ENCODE measurements around the gene DTD2. TPM values are rescaled to one million over a fixed set of nuclear protein-coding genes. Genes with fewer than 3 reads are reported as not detected.
A peak's percentile ranks its signal among the peaks of the same experiment; 100 is the strongest.

DTD2 gene
- total RNA-seq, 1 experiment from 2014 or later, result 25.3 TPM

DNA sequence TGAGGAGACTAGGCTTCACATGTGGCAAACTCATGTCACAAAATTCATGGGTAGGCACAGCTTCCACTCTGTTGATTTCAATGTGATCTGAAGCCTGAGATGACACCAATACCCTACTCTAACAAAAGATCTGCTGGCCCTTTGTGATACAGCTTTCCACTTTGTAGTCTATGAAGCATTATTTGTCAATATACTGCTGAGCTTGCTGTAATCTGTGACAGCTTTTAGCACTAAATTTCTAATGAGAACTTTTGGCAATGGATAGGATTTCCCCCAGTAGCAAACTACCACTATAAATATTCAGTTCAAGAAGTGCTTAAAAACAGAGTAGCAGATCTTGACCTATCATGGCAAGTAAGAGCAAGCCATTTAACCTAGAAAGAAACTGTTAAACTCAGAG lies 31.4 kb downstream of the DTD2 start:
- Histone ChIP-seq H3K4me1 (ENCODE audit: insufficient read depth, low read length, poor library complexity, severe bottlenecking) (no peaks in the 10 kb centered on the region), H3K36me3 (ENCODE audit: insufficient read depth, low read length, poor library complexity, severe bottlenecking) (no peaks in the 10 kb centered on the region), H3K9me3 (ENCODE audit: low read depth, low read length, poor library complexity, severe bottlenecking) (no peaks in the 10 kb centered on the region), H3K4me3 (ENCODE audit: low read depth, low read length, poor library complexity, severe bottlenecking) (no peak overlapping the region), H3K27me3 (replicated peaks; ENCODE audit: insufficient read depth, low read depth, low read length, poor library complexity) (no peaks in the 10 kb centered on the region), H3K27ac (ENCODE audit: low read depth, low read length, poor library complexity, severe bottlenecking) (no peak overlapping the region)
- no peak for TF ChIP-seq EZH2 (IDR thresholded peaks at IDR 0.05; ENCODE audit: borderline replicate concordance, low read depth, low read length, poor library complexity, severe bottlenecking)
- TF ChIP-seq, protein P1, sequence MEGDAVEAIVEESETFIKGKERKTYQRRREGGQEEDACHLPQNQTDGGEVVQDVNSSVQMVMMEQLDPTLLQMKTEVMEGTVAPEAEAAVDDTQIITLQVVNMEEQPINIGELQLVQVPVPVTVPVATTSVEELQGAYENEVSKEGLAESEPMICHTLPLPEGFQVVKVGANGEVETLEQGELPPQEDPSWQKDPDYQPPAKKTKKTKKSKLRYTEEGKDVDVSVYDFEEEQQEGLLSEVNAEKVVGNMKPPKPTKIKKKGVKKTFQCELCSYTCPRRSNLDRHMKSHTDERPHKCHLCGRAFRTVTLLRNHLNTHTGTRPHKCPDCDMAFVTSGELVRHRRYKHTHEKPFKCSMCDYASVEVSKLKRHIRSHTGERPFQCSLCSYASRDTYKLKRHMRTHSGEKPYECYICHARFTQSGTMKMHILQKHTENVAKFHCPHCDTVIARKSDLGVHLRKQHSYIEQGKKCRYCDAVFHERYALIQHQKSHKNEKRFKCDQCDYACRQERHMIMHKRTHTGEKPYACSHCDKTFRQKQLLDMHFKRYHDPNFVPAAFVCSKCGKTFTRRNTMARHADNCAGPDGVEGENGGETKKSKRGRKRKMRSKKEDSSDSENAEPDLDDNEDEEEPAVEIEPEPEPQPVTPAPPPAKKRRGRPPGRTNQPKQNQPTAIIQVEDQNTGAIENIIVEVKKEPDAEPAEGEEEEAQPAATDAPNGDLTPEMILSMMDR (conservative IDR thresholded peaks at IDR 0.05; ENCODE audit: low read depth, low read length), result no peak
- intact Hi-C loops (cut with micrococcal nuclease; ENCODE audit: unreplicated experiment), result no loop called here
- DNase-seq (ENCODE audit: low spot score), result no peak
- CTCF ChIA-PET, result no interaction called here
- no TSS peak for BruUV-seq (replicated peaks)
- POLR2A ChIA-PET (ENCODE audit: low non-redundant PET), result no interaction called here

DNA sequence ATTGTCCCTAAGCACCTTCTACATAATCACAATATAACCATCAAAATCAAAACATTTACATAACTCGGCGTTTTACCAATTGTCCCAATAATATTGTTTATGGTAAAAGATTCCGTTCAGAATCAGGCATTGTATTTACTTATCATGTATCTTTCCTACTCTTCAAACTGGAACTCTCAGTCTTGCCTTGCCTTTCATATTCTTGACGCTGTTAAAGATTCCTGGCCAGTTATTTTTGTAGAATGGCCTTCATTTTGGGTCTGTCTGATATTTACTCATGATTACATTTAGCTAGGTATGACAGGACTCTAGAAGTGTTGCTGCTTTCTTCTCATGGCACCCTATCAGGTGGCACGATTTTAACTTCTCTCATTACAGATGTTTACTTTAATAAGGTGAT lies 36.1 kb downstream of the DTD2 start:
- CTCF ChIA-PET, result interaction anchor here (1.1 kb wide), 1 partner anchor 833 kb away, joined by 3 read pairs; no protein-coding TSS in a partner anchor
- peaks cover 7% of the 10 kb centered on the region for H3K4me1 ChIP-seq (ENCODE audit: insufficient read depth, low read length, poor library complexity, severe bottlenecking)
- intact Hi-C loops (cut with micrococcal nuclease; ENCODE audit: unreplicated experiment), result no loop called here
- no peaks in the 10 kb centered on the region for H3K9me3 ChIP-seq (ENCODE audit: low read depth, low read length, poor library complexity, severe bottlenecking)
- H3K36me3 ChIP-seq (ENCODE audit: insufficient read depth, low read length, poor library complexity, severe bottlenecking), result no peaks in the 10 kb centered on the region
- TF ChIP-seq, protein P1 (conservative IDR thresholded peaks at IDR 0.05; ENCODE audit: low read depth, low read length), result no peak
- no peak for TF ChIP-seq EZH2 (IDR thresholded peaks at IDR 0.05; ENCODE audit: borderline replicate concordance, low read depth, low read length, poor library complexity, severe bottlenecking)
- DNase-seq (ENCODE audit: low spot score), result no peak
- H3K27me3 ChIP-seq (replicated peaks; ENCODE audit: insufficient read depth, low read depth, low read length, poor library complexity), result no peaks in the 10 kb centered on the region
- no TSS peak for BruUV-seq (replicated peaks)
- H3K27ac ChIP-seq (ENCODE audit: low read depth, low read length, poor library complexity, severe bottlenecking), result no peak overlapping the region
- POLR2A ChIA-PET (ENCODE audit: low non-redundant PET), result no interaction called here
- H3K4me3 ChIP-seq (ENCODE audit: low read depth, low read length, poor library complexity, severe bottlenecking), result peak overlapping the region; percentile 96

GRCh38 chr14:31420319-31421111 lies 36.8 kb downstream of the DTD2 start, which contains the start of gene HEATR5A:
Gene HEATR5A, minus strand, starts transcription at chr14:31420550. Its CDS starts 17,575 bp downstream, at chr14:31402975.
- peaks cover 7% of the 10 kb centered on the region for H3K4me1 ChIP-seq (ENCODE audit: insufficient read depth, low read length, poor library complexity, severe bottlenecking)
- CTCF ChIA-PET, result interaction anchor here (1.1 kb wide), 1 partner anchor 834 kb away, joined by 3 read pairs; no protein-coding TSS in a partner anchor
- no peaks in the 10 kb centered on the region for H3K36me3 ChIP-seq (ENCODE audit: insufficient read depth, low read length, poor library complexity, severe bottlenecking)
- H3K27ac ChIP-seq (ENCODE audit: low read depth, low read length, poor library complexity, severe bottlenecking), result peak within 1 kb of the TSS; percentile 81
- no peaks in the 10 kb centered on the region for H3K27me3 ChIP-seq (replicated peaks; ENCODE audit: insufficient read depth, low read depth, low read length, poor library complexity)
- POLR2A ChIA-PET (ENCODE audit: low non-redundant PET), result interaction anchor here (0.6 kb wide), 2 partner anchors 30 to 178 kb away, joined by 3 read pairs; no protein-coding TSS in a partner anchor
- BruUV-seq (replicated peaks), result no TSS peak
- no peak for TF ChIP-seq EZH2 (IDR thresholded peaks at IDR 0.05; ENCODE audit: borderline replicate concordance, low read depth, low read length, poor library complexity, severe bottlenecking)
- TF ChIP-seq, protein P1 (conservative IDR thresholded peaks at IDR 0.05; ENCODE audit: low read depth, low read length), result peak; percentile 38
- intact Hi-C loops (cut with micrococcal nuclease; ENCODE audit: unreplicated experiment), result no loop called here
- DNase-seq (ENCODE audit: low spot score), result peak; percentile 96
- H3K4me3 ChIP-seq (ENCODE audit: low read depth, low read length, poor library complexity, severe bottlenecking), result peak within 1 kb of the TSS; percentile 96
- H3K9me3 ChIP-seq (ENCODE audit: low read depth, low read length, poor library complexity, severe bottlenecking), result no peaks in the 10 kb centered on the region

Measured in A673 (cell line).